HG03060 (cell line): ENCODE data around the gene MAD1L1.

Experiments
- ATAC-seq: cut with Tn5 transposase; IDR thresholded peaks from one replicate; pipeline ENCODE4 v1.9.1; 2021; ENCODE audit warnings: low read depth, moderate number of reproducible peaks; ENCODE audit not compliant: unreplicated experiment

The MAD1L1 gene

DNA sequence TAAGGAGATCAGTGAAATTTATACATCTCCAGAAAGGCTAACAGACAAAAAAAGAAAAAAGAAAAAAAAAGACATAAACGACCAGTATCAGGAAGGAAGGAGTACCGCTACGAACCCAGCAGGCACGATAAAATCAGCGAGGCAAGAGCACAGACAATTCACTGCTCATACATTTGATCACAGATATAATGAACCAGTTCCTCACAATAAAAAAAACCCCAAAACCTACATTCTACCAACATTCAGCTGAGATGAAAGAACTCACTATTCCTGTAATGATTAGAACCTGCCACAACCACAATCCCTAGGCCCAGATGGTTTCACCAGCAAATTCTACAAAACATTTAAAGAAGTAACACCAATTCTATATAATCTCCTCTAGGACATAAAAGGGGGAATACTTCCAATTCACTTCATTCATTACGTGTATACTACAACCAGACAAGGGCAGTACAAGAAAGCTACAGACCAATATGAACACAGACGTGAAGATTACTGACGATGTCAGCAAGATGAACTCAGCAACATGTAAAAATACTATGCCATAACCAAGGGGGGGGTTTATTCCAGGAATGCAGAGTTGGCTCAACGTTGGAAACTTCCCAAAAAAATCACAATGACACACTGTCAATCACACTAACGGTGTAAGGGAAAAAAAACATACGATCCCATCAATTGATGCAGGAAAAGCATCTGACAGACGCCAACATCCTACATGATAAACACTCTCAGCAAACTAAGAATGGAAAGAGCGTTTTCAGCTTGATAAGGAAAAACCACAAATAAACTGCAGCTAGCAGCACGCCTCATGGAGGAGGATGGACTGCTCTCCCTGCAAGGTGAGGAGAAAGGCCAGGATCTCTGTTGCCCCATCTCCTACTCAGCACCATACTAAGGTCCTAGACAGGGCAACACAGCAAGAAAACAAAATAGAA lies 306.5 kb downstream of the MAD1L1 start:
- ATAC-seq: no peak

GRCh38 chr7:1925349-1925748 lies 307.4 kb downstream of the MAD1L1 start:
- no peak for ATAC-seq

GRCh38 chr7:1924258-1924817 lies 308.4 kb downstream of the MAD1L1 start:
- no peak for ATAC-seq

DNA sequence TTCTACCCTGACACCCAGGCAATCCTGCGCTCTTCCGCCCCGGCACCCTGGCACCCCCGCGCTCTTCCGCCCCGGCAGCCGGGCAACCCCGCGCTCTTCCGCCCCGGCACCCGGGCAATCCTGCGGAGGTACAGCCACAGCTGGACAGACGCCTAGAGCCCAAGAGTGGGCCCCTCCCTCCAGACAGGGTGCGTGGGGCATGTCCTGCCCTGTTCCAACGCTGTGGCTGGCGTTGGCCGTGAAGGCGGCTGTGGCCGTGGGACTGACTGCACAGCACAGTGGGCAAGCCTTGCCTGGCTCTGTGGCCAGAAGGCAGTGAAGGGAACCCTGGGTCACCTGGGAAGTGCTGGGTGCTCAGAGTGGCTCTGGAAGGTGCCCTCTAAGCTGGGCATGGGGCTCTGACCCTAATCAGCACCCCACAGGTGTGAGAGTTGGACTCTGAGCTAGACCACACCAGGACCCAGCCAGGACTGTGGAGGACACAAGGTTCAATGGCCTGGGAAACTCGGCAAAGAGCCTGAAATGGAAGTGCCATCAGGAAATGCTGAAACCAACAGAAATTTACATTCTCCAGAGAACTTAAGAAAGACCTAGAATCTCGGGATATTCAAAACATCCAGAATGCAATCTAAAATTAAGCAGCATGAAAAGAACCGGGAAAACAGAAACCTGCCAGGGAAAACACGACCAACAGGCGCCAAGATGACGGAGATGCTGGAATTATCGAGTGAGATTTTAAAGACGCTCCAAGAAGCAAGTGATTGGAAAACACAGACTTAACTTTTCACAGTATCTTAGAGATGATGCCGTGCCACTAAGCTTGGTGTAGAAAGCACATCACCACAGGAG lies 309.1 kb downstream of the MAD1L1 start:
- no peak for ATAC-seq

DNA sequence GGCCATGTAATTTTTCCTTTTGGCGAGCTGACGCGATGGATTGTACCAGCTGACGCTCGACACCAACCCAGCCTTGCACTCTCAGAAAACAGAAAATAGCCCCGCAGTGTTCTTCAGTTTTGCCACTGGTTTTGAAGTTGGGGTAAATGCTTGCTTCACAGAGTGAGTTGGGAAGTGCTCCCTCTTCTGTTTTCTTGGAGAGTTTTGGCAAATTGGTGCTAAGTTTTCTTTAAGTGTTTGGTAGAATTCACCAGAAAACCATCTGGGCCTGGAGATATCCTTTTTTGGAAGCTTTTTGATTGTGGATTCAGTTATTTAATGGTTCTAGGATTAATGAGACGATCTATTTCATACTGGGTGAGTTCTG lies 309.9 kb downstream of the MAD1L1 start:
- ATAC-seq: no peak

DNA sequence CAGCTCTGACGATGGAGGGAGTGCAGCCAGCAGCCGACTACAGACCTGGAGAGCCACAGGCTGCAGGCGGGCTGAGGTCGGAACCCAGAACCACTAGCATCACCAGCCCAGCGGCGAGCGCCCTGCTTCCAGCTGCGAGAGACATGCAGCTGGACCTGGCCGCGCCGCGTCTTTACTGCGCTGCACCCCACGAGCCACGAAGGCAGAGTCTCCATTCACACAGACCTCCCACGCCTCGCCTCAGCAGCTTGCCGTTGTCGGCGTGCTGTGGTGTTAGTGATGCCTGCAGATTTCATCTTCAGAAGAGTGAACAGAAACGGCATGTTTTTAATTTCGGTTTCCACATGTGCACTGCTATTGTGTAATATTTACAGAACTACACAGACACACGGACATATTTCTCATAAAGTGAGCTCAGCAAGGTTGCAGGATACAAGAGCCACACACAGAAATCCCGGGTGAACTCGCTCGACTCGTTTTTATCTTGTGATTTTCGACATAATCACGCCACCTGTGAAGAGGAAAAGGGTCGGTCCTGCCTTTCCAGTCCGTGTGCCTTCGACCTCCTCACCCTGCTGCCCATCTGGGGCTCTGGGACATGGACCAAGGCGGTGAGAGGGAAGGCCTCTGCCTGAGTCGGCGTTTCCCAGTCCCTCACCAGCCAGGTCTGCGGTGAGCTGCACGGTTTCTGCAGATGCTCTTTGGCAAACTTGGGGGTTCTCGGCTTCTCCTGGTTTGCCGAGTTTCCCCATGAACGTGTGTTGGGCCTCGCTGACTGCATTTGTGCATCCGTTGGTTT lies 310.5 kb downstream of the MAD1L1 start:
- ATAC-seq: no peak

DNA sequence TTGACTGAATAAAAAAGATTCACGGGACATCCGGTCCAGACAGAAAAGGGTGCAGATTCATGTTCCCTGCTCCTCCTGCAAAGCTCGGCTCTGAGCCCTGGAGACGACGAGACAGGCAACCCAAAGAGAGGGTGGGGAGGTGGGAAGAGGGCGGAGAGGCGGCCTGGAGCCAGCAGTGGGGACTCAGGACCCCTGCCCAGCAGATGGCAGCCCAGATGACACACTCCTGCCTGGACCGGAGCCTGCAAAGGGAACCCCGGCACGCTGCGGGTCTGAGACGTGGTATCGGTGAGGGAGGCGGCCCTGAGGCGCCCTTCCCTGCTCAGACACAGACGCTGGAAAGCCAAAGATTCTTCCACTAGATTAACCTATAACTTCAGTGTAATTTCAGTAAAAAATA lies 311.9 kb downstream of the MAD1L1 start:
- ATAC-seq: no peak

GRCh38 chr7:1920266-1920681 lies 312.5 kb downstream of the MAD1L1 start:
- ATAC-seq: no peak

DNA sequence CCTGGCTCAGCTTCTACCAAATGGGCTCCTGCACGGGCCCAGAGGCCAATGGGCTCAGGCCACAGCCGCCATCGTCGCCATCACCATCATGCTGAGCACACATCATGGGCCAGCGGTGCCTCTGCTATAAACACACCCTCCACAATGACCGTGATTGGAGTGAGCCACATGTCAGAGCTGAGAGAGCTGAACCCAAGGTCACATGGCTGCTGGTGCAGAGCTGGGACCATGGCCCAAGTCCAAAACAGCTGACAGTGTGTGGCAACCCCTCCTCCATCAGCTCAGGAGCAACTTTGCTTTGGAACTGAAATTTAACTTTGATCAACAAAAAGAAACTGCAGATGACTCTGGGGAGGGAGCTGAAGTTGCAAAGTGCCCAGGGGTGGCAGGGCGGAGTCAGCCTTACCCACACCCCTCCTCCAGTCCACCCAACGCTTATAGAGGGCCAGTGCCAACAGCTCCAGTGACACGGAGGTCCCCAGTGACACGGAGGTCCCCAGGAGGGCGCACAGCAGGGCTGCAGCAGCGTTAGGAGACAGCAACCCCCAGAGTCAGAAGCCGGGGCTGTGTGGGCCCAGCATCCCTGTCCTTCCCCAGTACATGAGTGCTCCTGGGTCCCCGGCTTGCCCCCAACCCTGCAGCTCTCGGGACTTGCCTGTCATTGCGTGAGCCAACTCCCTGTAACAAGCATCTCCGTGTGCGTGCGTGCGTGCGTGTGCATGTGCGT lies 313.0 kb downstream of the MAD1L1 start:
- ATAC-seq: no peak

- no peak for ATAC-seq
These were observed 313.7 kb downstream of the MAD1L1 start for GRCh38 chr7:1918881-1919525.

DNA sequence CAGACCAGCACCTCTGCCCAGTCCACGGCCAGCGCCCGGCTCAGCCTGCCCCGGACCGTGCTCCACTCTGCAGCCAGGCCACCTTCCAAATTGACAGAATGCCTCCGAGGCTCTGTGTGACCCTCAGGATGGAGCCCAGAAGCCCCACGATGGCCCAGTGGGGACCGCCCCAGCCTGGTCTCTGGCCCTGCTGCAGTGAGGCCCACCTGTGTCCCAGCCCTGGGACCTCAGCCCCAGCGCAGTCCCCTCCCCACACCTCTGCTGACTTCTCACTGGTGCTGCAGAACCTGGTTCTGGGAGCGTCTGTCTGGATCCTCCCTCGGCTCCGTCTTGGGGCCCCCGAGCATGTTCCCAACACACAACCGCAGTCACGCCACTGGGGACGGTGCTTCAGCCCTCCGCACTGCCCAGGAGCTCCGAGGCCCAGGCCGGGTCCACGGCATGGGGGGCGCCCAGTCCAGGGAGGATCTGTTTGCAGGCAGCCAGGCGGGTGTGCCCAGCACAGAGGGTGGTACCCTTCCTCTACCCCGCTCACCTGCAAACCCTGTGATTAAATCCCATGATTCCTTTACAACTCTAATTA lies 314.6 kb downstream of the MAD1L1 start:
- ATAC-seq: no peak

GRCh38 chr7:1917221-1918062 lies 315.3 kb downstream of the MAD1L1 start:
- ATAC-seq: no peak

GRCh38 chr7:1916601-1916970 lies 316.2 kb downstream of the MAD1L1 start:
- ATAC-seq: no peak

DNA sequence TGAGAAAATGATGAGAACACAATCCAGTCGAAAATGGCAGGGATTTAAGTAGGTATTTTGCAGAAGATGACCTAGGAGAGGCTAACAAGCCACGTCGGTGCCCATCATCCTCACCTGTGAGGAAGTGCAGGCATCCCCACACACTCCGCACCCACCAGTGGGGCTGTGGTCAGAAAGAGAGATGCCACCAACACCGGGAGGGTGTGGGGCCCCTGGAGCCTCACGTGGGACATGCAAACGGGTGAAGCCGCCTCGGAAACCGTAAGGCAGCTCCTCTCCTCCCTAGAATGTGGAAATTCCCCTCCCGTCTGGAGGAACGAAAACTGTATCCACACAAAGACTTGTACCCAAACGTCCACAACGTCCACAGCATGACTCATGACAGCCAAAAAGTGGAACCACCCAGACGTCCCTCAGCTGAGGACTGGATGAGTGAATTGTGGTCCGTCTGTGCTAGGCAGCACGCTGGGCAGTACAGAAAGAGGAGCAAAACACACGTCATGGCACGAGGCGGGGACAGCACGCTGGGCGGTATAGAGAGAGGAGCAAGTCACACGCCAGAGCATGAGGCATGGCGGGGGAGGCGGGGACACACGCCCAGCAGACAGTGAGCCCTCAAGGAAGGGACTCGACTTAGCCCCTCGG lies 316.7 kb downstream of the MAD1L1 start:
- ATAC-seq: no peak

DNA sequence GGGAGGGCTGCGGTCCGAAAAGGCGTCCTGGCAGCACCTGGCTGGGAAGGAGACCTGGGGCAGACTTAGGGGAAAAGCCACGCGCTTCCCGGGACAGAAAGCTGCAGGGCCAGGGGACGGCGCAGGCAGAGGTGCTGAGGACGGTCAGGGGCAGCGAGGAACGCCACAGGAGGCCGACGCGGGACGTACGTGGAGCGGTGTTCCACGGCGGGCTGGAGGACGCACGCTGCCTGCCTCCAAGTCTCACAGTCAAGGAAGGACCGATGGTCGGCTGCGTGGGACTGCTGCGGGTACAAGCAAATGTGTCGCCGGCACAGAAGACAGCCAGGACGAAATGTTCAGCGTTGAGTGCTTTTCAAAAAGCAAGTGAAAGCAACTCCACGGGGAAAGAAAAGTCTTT lies 317.4 kb downstream of the MAD1L1 start:
- ATAC-seq: no peak

DNA sequence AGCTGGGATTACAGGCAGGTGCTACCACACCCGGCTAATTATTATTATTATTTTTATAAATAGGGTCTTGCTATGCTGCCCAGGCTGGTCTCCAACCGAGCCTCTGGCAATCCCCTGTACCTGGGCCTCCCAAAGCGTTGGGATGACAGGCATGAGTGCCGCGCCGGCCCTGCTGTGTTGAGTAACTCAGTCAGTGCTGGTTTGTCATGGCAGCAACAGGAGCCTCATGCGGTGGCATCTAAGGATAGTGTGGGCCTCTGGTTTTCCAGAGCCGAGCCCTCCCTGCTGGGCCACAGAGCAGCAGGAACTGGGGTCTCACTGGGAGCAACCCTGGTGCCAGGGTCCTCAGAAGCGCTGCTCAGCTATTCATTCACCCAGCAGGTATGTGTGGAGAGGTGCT lies 318.0 kb downstream of the MAD1L1 start:
- no peak for ATAC-seq

DNA sequence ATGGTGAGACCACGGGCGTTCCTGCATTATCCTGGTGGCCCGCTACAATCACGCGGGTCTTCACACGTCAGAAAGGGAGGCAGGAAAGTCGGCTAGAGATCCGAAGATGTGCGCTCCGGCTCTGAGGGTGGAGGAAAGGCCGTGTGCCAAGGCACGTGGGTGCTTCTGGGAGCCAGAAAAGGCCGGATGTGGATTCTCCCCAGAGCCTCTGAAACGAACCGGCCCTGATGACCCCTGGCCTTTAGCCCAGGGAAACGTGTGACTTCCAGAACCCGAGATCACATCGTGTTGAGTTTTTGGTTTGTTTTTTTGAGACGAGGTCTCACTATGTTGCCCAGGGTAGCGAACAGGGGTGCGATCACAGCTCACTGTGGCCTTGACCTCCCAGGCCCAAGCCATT lies 318.4 kb downstream of the MAD1L1 start:
- ATAC-seq: no peak
